Measurements from ENCODE around the gene MYO5B. TPM values are rescaled to one million over a fixed set of nuclear protein-coding genes. Genes with fewer than 3 reads are reported as not detected.

The MYO5B gene
- total and polyA plus RNA-seq, 4 donors: 5.4 to 23.4 (median 11.4) TPM

DNA sequence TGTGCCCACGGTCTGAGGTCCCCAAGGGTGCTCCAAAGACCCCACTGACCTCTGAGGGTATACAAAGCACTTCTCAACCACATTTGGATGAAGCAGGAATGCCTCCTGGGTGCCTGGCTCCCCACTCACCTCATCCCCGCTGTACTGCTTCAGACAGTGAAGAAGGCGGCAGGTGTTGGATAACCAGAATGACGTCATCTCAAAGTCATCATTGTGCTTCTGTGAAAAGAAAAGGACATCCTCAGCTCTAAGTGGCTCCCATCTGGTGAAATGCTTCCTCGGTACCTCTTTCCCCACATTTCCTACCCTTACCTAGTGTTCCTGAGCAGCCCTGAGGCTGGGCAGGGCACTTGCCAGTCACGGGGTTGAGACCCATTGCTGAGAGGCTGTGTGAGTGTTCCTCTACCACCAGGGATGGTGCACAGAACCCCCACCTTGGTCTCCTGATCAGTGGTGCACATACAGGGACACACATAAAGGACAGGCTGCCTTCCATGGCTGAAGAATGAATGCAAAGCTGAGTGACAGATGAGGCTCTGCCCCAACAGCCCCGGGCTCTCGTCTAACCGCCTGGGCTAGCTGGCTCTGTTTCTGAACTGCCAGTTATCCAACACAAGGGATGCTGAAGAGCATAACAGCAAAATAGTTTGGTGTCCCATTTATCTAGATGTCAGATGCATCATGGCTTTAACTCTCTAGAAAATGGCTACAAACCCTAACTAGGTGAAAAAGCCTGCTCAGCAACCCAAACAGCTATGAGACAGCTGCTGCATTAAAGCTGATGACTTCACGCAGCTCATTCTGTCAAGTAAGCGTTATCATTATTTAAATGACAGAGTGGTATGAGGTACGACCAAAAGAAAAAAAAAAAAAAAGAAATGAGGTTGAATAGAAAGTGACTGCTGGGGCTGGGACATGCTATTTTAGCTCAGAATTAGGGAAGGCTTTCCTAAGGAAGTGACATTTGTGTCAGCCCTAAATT is 353.4 kb downstream of the MYO5B start:
- 94% methylated on average over 12 of the region's 12 CpGs for WGBS

More for the DNA sequence above, 353.4 kb downstream of the MYO5B start:
- Histone ChIP-seq H3K9me3 (ENCODE audit: control insufficient read depth in 4 of 4, low read length in 3 of 4) (no peaks in the 10 kb centered on the region), H3K27ac (ENCODE audit: low read depth in 1 of 2, low read length in 2 of 2) (no peak overlapping the region), H3K9ac (ENCODE audit: low read depth in 1 of 2, low read length in 2 of 2) (no peak overlapping the region), H3K27me3 (ENCODE audit: control insufficient read depth in 4 of 4, insufficient read depth in 4 of 4, low read length in 3 of 4) (no peaks in the 10 kb centered on the region), H3K36me3 (ENCODE audit: control insufficient read depth in 4 of 4, insufficient read depth in 3 of 4, low read depth in 1 of 4, low read length in 3 of 4) (peaks cover 0 to 1% (median 0%) of the 10 kb centered on the region in 4 donors), H3K4me3 (ENCODE audit: low read depth in 1 of 3, low read length in 3 of 3) (no peak overlapping the region), H3K4me1 (ENCODE audit: control insufficient read depth in 4 of 4, insufficient read depth in 4 of 4, low read length in 3 of 4) (peaks cover 4 to 46% (median 27%) of the 10 kb centered on the region in 4 donors)
- no peak for TF ChIP-seq HNF4G (IDR thresholded peaks at IDR 0.05)
- TF ChIP-seq TAF1 (conservative IDR thresholded peaks at IDR 0.05): no peak
- no peak for TF ChIP-seq JUND (IDR thresholded peaks at IDR 0.05)
- TF ChIP-seq EGR1 (IDR thresholded peaks at IDR 0.05; ENCODE audit: low read depth in 2 of 2): no peak
- no peak for TF ChIP-seq FOXA2 (IDR thresholded peaks at IDR 0.05)
- TF ChIP-seq, protein P1, sequence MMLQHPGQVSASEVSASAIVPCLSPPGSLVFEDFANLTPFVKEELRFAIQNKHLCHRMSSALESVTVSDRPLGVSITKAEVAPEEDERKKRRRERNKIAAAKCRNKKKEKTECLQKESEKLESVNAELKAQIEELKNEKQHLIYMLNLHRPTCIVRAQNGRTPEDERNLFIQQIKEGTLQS (IDR thresholded peaks at IDR 0.05): no peak
- TF ChIP-seq GABPA (IDR thresholded peaks at IDR 0.05 in 1 of 2, conservative IDR thresholded peaks at IDR 0.05 in 1 of 2): no peak
- no peak for TF ChIP-seq FOXA1 (IDR thresholded peaks at IDR 0.05)
- TF ChIP-seq, protein P2, sequence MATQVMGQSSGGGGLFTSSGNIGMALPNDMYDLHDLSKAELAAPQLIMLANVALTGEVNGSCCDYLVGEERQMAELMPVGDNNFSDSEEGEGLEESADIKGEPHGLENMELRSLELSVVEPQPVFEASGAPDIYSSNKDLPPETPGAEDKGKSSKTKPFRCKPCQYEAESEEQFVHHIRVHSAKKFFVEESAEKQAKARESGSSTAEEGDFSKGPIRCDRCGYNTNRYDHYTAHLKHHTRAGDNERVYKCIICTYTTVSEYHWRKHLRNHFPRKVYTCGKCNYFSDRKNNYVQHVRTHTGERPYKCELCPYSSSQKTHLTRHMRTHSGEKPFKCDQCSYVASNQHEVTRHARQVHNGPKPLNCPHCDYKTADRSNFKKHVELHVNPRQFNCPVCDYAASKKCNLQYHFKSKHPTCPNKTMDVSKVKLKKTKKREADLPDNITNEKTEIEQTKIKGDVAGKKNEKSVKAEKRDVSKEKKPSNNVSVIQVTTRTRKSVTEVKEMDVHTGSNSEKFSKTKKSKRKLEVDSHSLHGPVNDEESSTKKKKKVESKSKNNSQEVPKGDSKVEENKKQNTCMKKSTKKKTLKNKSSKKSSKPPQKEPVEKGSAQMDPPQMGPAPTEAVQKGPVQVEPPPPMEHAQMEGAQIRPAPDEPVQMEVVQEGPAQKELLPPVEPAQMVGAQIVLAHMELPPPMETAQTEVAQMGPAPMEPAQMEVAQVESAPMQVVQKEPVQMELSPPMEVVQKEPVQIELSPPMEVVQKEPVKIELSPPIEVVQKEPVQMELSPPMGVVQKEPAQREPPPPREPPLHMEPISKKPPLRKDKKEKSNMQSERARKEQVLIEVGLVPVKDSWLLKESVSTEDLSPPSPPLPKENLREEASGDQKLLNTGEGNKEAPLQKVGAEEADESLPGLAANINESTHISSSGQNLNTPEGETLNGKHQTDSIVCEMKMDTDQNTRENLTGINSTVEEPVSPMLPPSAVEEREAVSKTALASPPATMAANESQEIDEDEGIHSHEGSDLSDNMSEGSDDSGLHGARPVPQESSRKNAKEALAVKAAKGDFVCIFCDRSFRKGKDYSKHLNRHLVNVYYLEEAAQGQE (IDR thresholded peaks at IDR 0.05): no peak
- TF ChIP-seq, protein P3, sequence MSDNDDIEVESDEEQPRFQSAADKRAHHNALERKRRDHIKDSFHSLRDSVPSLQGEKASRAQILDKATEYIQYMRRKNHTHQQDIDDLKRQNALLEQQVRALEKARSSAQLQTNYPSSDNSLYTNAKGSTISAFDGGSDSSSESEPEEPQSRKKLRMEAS (IDR thresholded peaks at IDR 0.05): no peak
- no peak for TF ChIP-seq YY1 (IDR thresholded peaks at IDR 0.05)
- TF ChIP-seq NR2F2 (IDR thresholded peaks at IDR 0.05): no peak
- no peak for TF ChIP-seq RAD21 (IDR thresholded peaks at IDR 0.05)
- TF ChIP-seq, protein P4, sequence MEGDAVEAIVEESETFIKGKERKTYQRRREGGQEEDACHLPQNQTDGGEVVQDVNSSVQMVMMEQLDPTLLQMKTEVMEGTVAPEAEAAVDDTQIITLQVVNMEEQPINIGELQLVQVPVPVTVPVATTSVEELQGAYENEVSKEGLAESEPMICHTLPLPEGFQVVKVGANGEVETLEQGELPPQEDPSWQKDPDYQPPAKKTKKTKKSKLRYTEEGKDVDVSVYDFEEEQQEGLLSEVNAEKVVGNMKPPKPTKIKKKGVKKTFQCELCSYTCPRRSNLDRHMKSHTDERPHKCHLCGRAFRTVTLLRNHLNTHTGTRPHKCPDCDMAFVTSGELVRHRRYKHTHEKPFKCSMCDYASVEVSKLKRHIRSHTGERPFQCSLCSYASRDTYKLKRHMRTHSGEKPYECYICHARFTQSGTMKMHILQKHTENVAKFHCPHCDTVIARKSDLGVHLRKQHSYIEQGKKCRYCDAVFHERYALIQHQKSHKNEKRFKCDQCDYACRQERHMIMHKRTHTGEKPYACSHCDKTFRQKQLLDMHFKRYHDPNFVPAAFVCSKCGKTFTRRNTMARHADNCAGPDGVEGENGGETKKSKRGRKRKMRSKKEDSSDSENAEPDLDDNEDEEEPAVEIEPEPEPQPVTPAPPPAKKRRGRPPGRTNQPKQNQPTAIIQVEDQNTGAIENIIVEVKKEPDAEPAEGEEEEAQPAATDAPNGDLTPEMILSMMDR (IDR thresholded peaks at IDR 0.05; ENCODE audit: low read depth, low read length, missing input control): no peak
- TF ChIP-seq, protein P5, sequence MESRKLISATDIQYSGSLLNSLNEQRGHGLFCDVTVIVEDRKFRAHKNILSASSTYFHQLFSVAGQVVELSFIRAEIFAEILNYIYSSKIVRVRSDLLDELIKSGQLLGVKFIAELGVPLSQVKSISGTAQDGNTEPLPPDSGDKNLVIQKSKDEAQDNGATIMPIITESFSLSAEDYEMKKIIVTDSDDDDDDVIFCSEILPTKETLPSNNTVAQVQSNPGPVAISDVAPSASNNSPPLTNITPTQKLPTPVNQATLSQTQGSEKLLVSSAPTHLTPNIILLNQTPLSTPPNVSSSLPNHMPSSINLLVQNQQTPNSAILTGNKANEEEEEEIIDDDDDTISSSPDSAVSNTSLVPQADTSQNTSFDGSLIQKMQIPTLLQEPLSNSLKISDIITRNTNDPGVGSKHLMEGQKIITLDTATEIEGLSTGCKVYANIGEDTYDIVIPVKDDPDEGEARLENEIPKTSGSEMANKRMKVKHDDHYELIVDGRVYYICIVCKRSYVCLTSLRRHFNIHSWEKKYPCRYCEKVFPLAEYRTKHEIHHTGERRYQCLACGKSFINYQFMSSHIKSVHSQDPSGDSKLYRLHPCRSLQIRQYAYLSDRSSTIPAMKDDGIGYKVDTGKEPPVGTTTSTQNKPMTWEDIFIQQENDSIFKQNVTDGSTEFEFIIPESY (IDR thresholded peaks at IDR 0.05): no peak
- TF ChIP-seq SP1 (IDR thresholded peaks at IDR 0.05): no peak
- no peak for TF ChIP-seq HNF4A (conservative IDR thresholded peaks at IDR 0.05)
- TF ChIP-seq RXRA (IDR thresholded peaks at IDR 0.05): no peak
- DNase-seq (ENCODE audit: low spot score): no peak

All from liver (tissue), 9 donors.